GM12873 (cell line): ENCODE data around the gene PDZD7.

Source experiments
- TF ChIP-seq, protein P1 (sequence below): IDR thresholded peaks from 2 replicates; pipeline ENCODE4 v1.5.1; 2012; ENCODE audit warnings: low read depth, mild to moderate bottlenecking, moderate library complexity, low read length, control low read depth; ENCODE audit not compliant: insufficient read depth; ENCODE audit errors: missing control alignments

Gene PDZD7

DNA sequence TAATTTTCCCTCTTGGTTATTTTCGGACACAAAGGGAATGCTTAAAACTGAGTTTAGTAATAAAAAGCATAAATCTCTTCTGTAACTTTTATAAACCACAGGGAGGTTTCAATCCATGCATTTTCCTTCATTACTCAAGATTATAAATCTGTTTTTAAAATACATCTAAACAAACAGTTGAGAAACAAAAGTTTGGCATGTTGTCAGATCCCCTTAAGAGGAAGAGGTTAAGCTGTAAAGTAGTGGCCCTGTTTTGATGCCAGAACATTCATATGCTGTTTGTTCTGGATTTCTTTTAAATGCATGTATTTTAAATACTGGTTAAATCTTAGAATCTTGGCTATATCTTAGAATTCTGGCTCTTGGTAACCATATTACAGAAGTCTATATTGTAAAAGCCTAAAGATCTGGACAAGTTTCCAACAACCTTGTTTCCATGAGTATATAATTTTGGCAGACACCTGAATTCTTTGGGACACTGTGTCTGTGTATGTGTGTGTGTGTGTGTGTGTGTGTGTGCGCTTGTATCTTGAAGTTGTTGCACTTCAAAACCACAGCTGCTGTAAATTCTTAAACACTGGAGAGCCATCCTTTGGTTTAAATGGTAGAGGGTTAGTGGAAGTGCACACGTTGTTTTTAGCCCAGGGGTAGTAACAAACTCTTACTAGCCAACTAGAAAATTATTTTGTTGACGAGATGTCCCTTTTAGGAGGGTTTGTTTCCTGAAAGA, 68.4 kb downstream of the PDZD7 start:
- TF ChIP-seq, protein P1, sequence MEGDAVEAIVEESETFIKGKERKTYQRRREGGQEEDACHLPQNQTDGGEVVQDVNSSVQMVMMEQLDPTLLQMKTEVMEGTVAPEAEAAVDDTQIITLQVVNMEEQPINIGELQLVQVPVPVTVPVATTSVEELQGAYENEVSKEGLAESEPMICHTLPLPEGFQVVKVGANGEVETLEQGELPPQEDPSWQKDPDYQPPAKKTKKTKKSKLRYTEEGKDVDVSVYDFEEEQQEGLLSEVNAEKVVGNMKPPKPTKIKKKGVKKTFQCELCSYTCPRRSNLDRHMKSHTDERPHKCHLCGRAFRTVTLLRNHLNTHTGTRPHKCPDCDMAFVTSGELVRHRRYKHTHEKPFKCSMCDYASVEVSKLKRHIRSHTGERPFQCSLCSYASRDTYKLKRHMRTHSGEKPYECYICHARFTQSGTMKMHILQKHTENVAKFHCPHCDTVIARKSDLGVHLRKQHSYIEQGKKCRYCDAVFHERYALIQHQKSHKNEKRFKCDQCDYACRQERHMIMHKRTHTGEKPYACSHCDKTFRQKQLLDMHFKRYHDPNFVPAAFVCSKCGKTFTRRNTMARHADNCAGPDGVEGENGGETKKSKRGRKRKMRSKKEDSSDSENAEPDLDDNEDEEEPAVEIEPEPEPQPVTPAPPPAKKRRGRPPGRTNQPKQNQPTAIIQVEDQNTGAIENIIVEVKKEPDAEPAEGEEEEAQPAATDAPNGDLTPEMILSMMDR, result no peak

DNA sequence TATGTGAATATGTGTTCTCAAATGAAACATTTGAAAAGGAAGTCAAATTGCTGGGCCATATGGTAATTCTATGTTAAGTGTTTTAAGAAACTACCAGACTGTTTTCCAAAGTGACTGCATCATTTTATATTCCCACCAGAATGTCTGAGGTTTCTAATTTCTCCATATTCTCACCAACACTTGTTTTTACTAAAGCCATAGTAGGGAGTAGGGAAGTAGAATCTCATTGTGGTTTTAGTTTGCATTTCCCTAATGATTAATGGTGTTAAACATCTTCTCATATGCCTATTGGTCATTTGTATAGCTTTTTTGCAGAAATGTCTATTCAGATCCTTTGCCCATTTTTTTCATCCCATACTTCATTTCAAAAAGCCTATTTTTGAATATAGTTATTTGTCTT, 70.7 kb downstream of the PDZD7 start:
- TF ChIP-seq, protein P1, result no peak
